Measurements from ENCODE around the gene CRTAC1.

The CRTAC1 gene

GRCh38 chr10:97895084-97895483 lies 135.3 kb downstream of the CRTAC1 start:
- DNase-seq = no peak

- DNase-seq = no peak
Observed at GRCh38 chr10:97894092-97894491, 136.3 kb downstream of the CRTAC1 start.

- DNase-seq = no peak
Observed at GRCh38 chr10:97892939-97893338, 137.5 kb downstream of the CRTAC1 start.

- no peak for DNase-seq
Observed at GRCh38 chr10:97892506-97892905, 137.9 kb downstream of the CRTAC1 start.

- DNase-seq = no peak
Observed at GRCh38 chr10:97891497-97892167, 138.8 kb downstream of the CRTAC1 start.

- no peak for DNase-seq
Observed at GRCh38 chr10:97889461-97890265, 140.8 kb downstream of the CRTAC1 start.

GRCh38 chr10:97888641-97889262 lies 141.7 kb downstream of the CRTAC1 start:
- DNase-seq = no peak

GRCh38 chr10:97888134-97888533 lies 142.3 kb downstream of the CRTAC1 start:
- no peak for DNase-seq

GRCh38 chr10:97887399-97887798 lies 143.0 kb downstream of the CRTAC1 start:
- no peak for DNase-seq

GRCh38 chr10:97886286-97886685 lies 144.1 kb downstream of the CRTAC1 start:
- DNase-seq = no peak

- DNase-seq = no peak
Observed at GRCh38 chr10:97883092-97883485, 147.3 kb downstream of the CRTAC1 start.

GRCh38 chr10:97882142-97883091 lies 148.0 kb downstream of the CRTAC1 start:
- no peak for DNase-seq

GRCh38 chr10:97880109-97880508 lies 150.3 kb downstream of the CRTAC1 start:
- no peak for DNase-seq

GRCh38 chr10:97879241-97879640 lies 151.2 kb downstream of the CRTAC1 start:
- no peak for DNase-seq

- DNase-seq = no peak
Observed at GRCh38 chr10:97876402-97876801, 154.0 kb downstream of the CRTAC1 start.

GRCh38 chr10:97875391-97875790 lies 155.0 kb downstream of the CRTAC1 start:
- no peak for DNase-seq

GRCh38 chr10:97874332-97874731 lies 156.1 kb downstream of the CRTAC1 start:
- no peak for DNase-seq

GRCh38 chr10:97873569-97873968 lies 156.9 kb downstream of the CRTAC1 start:
- no peak for DNase-seq

- no peak for DNase-seq
Observed at GRCh38 chr10:97870990-97871389, 159.4 kb downstream of the CRTAC1 start.

GRCh38 chr10:97869091-97870042 lies 161.1 kb downstream of the CRTAC1 start:
- DNase-seq = peak; percentile 82

- no peak for DNase-seq
Observed at GRCh38 chr10:97868134-97868685, 162.2 kb downstream of the CRTAC1 start.
